Coronary artery (tissue), 2 donors: ENCODE measurements around the gene SERPINB8.
A peak's percentile ranks its signal among the peaks of the same experiment; 100 is the strongest.

Experiments
- DNase-seq: peaks from one replicate; pipeline ENCODE4 v3.0.0-alpha.2; 2017; ENCODE audit warnings: low spot score
- H3K27ac ChIP-seq, 2 donors: fragments of 200-600 bp; sonication (generic); one replicate each; pipeline ENCODE4 v1.5.1; 2016 to 2019
- H3K4me3 ChIP-seq: fragments of 200-600 bp; sonication (generic); 2 replicates; pipeline ENCODE4 v1.5.1; 2016; ENCODE audit warnings: mild to moderate bottlenecking, moderate library complexity
- TF ChIP-seq, protein P1 (sequence below): fragments of 200-600 bp; sonication (generic); IDR thresholded peaks from one replicate; pipeline ENCODE4 v1.5.1; 2019; ENCODE audit warnings: antibody characterized with exemption

The SERPINB8 gene

DNA sequence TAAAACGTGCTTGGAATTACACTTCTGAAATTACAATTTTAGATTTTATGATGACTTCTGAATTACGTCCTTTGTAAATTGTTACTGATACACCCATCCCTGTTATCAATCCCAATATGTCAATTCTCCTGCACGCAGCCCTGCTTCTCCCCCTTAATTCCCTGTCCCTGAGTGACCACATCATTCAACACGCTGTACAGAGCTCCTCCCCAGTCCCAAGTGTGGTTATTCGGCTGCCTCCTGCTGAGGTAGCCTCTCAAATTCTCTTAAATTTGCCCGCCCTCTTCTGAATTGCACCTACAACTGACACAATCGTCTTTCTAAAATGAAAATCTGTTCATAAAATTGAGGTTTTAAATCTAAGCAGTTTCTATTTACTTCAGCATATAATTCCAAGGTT lies 10.1 kb downstream of the SERPINB8 start:
- TF ChIP-seq, protein P1, sequence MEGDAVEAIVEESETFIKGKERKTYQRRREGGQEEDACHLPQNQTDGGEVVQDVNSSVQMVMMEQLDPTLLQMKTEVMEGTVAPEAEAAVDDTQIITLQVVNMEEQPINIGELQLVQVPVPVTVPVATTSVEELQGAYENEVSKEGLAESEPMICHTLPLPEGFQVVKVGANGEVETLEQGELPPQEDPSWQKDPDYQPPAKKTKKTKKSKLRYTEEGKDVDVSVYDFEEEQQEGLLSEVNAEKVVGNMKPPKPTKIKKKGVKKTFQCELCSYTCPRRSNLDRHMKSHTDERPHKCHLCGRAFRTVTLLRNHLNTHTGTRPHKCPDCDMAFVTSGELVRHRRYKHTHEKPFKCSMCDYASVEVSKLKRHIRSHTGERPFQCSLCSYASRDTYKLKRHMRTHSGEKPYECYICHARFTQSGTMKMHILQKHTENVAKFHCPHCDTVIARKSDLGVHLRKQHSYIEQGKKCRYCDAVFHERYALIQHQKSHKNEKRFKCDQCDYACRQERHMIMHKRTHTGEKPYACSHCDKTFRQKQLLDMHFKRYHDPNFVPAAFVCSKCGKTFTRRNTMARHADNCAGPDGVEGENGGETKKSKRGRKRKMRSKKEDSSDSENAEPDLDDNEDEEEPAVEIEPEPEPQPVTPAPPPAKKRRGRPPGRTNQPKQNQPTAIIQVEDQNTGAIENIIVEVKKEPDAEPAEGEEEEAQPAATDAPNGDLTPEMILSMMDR: no peak
- Histone ChIP-seq H3K27ac (peak overlapping the region; percentile 12 to 67), H3K4me3 (peak overlapping the region; percentile 58)

DNA sequence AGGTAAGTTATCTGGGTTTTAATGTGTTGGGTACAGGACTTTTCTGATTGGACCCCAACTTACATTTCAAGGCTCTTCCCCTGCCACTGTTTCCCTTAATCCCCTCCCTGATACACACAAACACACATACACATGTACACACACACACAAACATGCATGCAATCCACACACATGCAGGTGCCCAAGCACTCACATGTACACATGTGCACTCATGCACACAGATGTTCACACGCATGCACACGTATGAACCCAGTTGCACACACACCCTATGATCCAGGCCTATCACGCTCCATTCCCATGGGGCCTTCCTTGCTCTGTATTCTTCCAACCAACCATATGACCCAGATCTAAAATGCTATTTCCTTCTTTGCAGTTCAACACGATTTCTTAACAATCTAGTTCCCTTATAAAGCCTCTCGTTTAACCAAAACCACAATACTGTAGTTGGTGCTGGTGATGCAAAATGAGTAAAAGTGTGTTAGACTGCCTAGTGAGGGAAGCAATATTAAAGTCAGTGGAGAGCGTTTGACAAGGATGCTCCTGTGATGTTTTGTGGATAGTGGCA lies 11.1 kb downstream of the SERPINB8 start:
- TF ChIP-seq, protein P1: no peak
- DNase-seq: no peak
- Histone ChIP-seq H3K4me3 (no peak overlapping the region), H3K27ac (no peak overlapping the region)

More for the DNA sequence above, 10.1 kb downstream of the SERPINB8 start:
- DNase-seq: no peak

DNA sequence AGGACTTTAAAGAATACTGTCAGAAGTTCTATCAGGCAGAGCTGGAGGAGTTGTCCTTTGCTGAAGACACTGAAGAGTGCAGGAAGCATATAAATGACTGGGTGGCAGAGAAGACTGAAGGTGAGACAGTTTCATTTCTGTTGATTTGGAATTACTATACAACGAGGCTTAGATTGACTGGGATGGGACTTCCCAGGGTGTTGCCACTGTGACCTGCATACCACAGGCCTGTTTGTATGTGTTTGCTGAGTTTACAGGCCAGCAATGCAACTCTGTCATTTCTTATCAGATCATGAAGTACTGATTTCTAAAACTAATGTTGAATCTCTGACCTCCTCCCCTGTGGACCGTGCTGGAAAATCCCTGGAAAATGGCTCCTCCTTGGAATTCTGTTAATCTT lies 11.8 kb downstream of the SERPINB8 start:
- DNase-seq: no peak
- TF ChIP-seq, protein P1: no peak
- no peak overlapping the region for H3K27ac ChIP-seq
- H3K4me3 ChIP-seq: no peak overlapping the region

DNA sequence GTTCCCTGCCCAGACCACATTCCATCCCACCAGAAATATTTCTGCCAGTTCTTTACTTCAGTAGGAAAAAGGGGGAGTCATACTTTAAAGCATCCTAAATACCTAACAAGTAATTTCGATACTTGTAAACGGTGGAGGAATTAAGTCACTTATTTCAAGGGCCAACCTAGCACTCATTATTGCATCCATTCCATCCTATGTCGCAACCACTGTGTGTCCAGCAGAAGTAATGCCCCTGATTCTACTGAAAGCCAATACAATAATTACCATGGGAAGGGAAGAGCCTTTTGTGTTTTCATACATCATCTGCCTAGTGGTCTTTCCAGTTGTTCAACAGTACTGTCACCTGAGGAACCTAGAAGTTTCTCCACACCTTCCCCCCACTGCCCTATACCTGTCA lies 12.5 kb downstream of the SERPINB8 start:
- H3K27ac ChIP-seq: no peak overlapping the region
- DNase-seq: no peak
- TF ChIP-seq, protein P1: no peak

DNA sequence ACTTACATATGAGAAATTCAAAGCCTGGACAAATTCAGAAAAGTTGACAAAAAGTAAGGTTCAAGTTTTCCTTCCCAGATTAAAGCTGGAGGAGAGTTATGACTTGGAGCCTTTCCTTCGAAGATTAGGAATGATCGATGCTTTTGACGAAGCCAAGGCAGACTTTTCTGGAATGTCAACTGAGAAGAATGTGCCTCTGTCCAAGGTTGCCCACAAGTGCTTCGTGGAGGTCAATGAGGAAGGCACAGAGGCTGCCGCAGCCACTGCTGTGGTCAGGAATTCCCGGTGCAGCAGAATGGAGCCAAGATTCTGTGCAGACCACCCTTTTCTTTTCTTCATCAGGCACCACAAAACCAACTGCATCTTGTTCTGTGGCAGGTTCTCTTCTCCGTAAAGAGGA lies 17.0 kb downstream of the SERPINB8 start:
- TF ChIP-seq, protein P1: no peak
- Histone ChIP-seq H3K27ac (no peak overlapping the region), H3K4me3 (no peak overlapping the region)
- DNase-seq: no peak

More for the DNA sequence above, 12.5 kb downstream of the SERPINB8 start:
- no peak overlapping the region for H3K4me3 ChIP-seq

DNA sequence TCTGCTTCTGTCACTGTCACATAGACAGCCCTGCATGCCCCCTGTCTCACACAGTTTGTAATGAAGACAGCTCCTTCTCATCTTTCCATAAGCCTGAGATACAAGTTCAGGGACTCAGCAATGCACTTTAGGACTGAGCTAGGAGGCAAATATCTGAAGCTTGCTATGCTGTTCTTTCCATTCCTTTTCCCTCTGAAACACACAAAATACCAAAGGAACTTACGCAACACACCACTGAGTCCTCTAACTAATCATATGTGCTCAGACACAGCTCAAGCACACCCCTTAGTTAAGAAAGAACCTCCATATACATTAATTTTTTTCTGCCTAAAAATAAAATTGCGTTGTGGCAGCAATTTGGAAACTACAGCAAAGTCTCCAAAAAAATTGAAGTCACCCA lies 17.9 kb downstream of the SERPINB8 start:
- DNase-seq: no peak
- TF ChIP-seq, protein P1: no peak
- no peak overlapping the region for H3K27ac ChIP-seq
- no peak overlapping the region for H3K4me3 ChIP-seq

DNA sequence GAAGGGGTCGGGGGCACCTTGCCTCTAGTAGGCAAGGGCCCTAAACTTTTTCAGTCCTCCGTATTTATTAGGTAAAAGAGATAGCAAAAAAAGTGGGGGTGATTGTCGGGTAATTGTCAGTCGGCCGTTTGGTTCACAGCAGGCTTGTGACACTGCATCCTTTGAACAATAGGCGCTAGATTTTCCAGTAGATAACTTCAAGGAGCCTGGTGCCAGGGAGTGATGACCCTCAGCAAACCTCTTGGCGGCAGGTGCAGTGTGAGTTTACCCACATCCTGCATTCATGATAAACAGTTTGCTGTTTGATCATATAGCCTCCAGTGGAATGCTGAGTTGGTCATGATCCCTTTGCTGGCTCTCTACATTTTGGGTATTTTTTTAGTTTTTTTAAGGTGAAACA lies 22.9 kb downstream of the SERPINB8 start:
- Histone ChIP-seq H3K4me3 (no peak overlapping the region), H3K27ac (no peak overlapping the region)
- TF ChIP-seq, protein P1: no peak
- no peak for DNase-seq
